RWPE2 (cell line): ENCODE data around the gene DCAF17.
A peak's percentile ranks its signal among the peaks of the same experiment; 100 is the strongest.

Source experiments
- ATAC-seq: fragments of 200-7000 bp; cut with Tn5 transposase; 3 replicates; pipeline ENCODE4 v1.9.1; 2021; ENCODE audit warnings: low read depth
- DNase-seq: peaks from one replicate; pipeline ENCODE4 v3.0.0-alpha.2; 2020; ENCODE audit warnings: low spot score
- H3K27ac ChIP-seq: fragments of 450-650 bp; 2 replicates; pipeline ENCODE4 v1.5.1; 2017; ENCODE audit warnings: mild to moderate bottlenecking; ENCODE audit not compliant: poor library complexity, severe bottlenecking
- H3K27me3 ChIP-seq: fragments of 250-450 bp; sonication (Bioruptor Pico); 2 replicates; pipeline ENCODE4 v1.5.1; 2021; ENCODE audit warnings: mild to moderate bottlenecking, moderate library complexity; ENCODE audit not compliant: insufficient read depth, poor library complexity, severe bottlenecking
- H3K36me3 ChIP-seq: fragments of 250-450 bp; sonication (Bioruptor Pico); 2 replicates; pipeline ENCODE4 v1.5.1; 2020; ENCODE audit warnings: low read depth, mild to moderate bottlenecking, moderate library complexity
- H3K4me1 ChIP-seq: fragments of 250-450 bp; sonication (Bioruptor Pico); 2 replicates; pipeline ENCODE4 v1.5.1; 2021; ENCODE audit warnings: mild to moderate bottlenecking, moderate library complexity; ENCODE audit not compliant: insufficient read depth, poor library complexity, severe bottlenecking
- H3K4me3 ChIP-seq: fragments of 250-450 bp; sonication (Bioruptor Pico); 2 replicates; pipeline ENCODE4 v1.5.1; 2021; ENCODE audit warnings: mild to moderate bottlenecking, moderate library complexity; ENCODE audit not compliant: severe bottlenecking
- H3K9me3 ChIP-seq: fragments of 250-450 bp; sonication (Bioruptor Pico); 2 replicates; pipeline ENCODE4 v1.5.1; 2021; ENCODE audit warnings: mild to moderate bottlenecking, moderate library complexity; ENCODE audit not compliant: severe bottlenecking
- TF ChIP-seq, protein P1 (sequence below): fragments of 450-650 bp; IDR thresholded peaks from one replicate; pipeline ENCODE4 v1.5.1; 2017; ENCODE audit warnings: mild to moderate bottlenecking, moderate library complexity; ENCODE audit not compliant: poor library complexity, severe bottlenecking

DCAF17 gene

GRCh38 chr2:171512683-171513195 is 78.7 kb downstream of the DCAF17 start:
- ATAC-seq: no peak
- H3K36me3 ChIP-seq: no peaks in the 10 kb centered on the region
- TF ChIP-seq, protein P1, sequence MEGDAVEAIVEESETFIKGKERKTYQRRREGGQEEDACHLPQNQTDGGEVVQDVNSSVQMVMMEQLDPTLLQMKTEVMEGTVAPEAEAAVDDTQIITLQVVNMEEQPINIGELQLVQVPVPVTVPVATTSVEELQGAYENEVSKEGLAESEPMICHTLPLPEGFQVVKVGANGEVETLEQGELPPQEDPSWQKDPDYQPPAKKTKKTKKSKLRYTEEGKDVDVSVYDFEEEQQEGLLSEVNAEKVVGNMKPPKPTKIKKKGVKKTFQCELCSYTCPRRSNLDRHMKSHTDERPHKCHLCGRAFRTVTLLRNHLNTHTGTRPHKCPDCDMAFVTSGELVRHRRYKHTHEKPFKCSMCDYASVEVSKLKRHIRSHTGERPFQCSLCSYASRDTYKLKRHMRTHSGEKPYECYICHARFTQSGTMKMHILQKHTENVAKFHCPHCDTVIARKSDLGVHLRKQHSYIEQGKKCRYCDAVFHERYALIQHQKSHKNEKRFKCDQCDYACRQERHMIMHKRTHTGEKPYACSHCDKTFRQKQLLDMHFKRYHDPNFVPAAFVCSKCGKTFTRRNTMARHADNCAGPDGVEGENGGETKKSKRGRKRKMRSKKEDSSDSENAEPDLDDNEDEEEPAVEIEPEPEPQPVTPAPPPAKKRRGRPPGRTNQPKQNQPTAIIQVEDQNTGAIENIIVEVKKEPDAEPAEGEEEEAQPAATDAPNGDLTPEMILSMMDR: no peak

GRCh38 chr2:171513719-171514160 is 79.7 kb downstream of the DCAF17 start:
- Histone ChIP-seq H3K9me3 (no peaks in the 10 kb centered on the region), H3K4me3 (no peak overlapping the region), H3K4me1 (peaks cover 8% of the 10 kb centered on the region), H3K27ac (no peak overlapping the region), H3K36me3 (no peaks in the 10 kb centered on the region), H3K27me3 (no peaks in the 10 kb centered on the region)
- TF ChIP-seq, protein P1: no peak
- ATAC-seq (no peak), DNase-seq (no peak)

More at GRCh38 chr2:171512683-171513195, 78.7 kb downstream of the DCAF17 start:
- Histone ChIP-seq H3K4me3 (no peak overlapping the region), H3K27ac (no peak overlapping the region), H3K9me3 (no peaks in the 10 kb centered on the region), H3K27me3 (no peaks in the 10 kb centered on the region), H3K4me1 (peaks cover 8% of the 10 kb centered on the region)
- DNase-seq: no peak

- ATAC-seq: no peak
- no peaks in the 10 kb centered on the region for H3K9me3 ChIP-seq
- no peaks in the 10 kb centered on the region for H3K36me3 ChIP-seq
- H3K4me1 ChIP-seq: peaks cover 8% of the 10 kb centered on the region
- H3K27me3 ChIP-seq: no peaks in the 10 kb centered on the region
- no peak overlapping the region for H3K27ac ChIP-seq
- TF ChIP-seq, protein P1: no peak
- no peak overlapping the region for H3K4me3 ChIP-seq
- DNase-seq: no peak
These were observed 81.0 kb downstream of the DCAF17 start for GRCh38 chr2:171514908-171515582.

- no peak for DNase-seq
- ATAC-seq: peak; percentile 76
- TF ChIP-seq, protein P1: no peak
- H3K27ac ChIP-seq: no peak overlapping the region
- peaks cover 8% of the 10 kb centered on the region for H3K4me1 ChIP-seq
- H3K4me3 ChIP-seq: no peak overlapping the region
- H3K27me3 ChIP-seq: no peaks in the 10 kb centered on the region
- H3K9me3 ChIP-seq: no peaks in the 10 kb centered on the region
- H3K36me3 ChIP-seq: no peaks in the 10 kb centered on the region
These were observed 81.8 kb downstream of the DCAF17 start for GRCh38 chr2:171515672-171516298.
